Aorta (tissue), 5 donors: Measurements from ENCODE around the gene MATN3. TPM values are rescaled to one million over a fixed set of nuclear protein-coding genes. Genes with fewer than 3 reads are reported as not detected.
A peak's percentile ranks its signal among the peaks of the same experiment; 100 is the strongest.

ENCODE experiments used
- ATAC-seq: fragments of 200-7000 bp; cut with Tn5 transposase; one replicate; pipeline ENCODE4 v1.9.1; 2022; ENCODE audit warnings: moderate library complexity; ENCODE audit not compliant: low FRiP score
- DNase-seq, 2 donors: peaks; one replicate each; pipeline ENCODE4 v3.0.0-alpha.2; 2020
- H3K27ac ChIP-seq, 2 donors: one replicate each; pipeline ENCODE4 v1.5.1; 2013; ENCODE audit warnings: low read length in 2 of 2, mild to moderate bottlenecking in 2 of 2, moderate library complexity in 2 of 2, control low read depth in 1 of 2, inconsistent platforms in 1 of 2, low read depth in 1 of 2
- H3K27me3 ChIP-seq, 2 donors: one replicate each; pipeline ENCODE4 v1.6.1; 2013; ENCODE audit warnings: control low read depth in 1 of 2, low read length in 1 of 2, mild to moderate bottlenecking in 1 of 2, moderate library complexity in 1 of 2; ENCODE audit not compliant: insufficient read depth in 2 of 2, control insufficient read depth in 1 of 2
- H3K36me3 ChIP-seq, 2 donors: one replicate each; pipeline ENCODE4 v1.6.1; 2013; ENCODE audit warnings: control low read depth in 1 of 2, low read length in 1 of 2, mild to moderate bottlenecking in 1 of 2; ENCODE audit not compliant: insufficient read depth in 2 of 2, control insufficient read depth in 1 of 2
- H3K4me1 ChIP-seq, 2 donors: one replicate each; pipeline ENCODE4 v1.6.1; 2013; ENCODE audit warnings: low read length in 2 of 2, control low read depth in 1 of 2, mild to moderate bottlenecking in 1 of 2, moderate library complexity in 1 of 2; ENCODE audit not compliant: insufficient read depth in 2 of 2, control insufficient read depth in 1 of 2
- H3K4me3 ChIP-seq, 2 donors: one replicate each; pipeline ENCODE4 v1.5.1; 2013; ENCODE audit warnings: low read length in 2 of 2, control low read depth in 1 of 2, mild to moderate bottlenecking in 1 of 2
- H3K9me3 ChIP-seq: one replicate; pipeline ENCODE4 v1.6.1; 2013; ENCODE audit warnings: mild to moderate bottlenecking, low read length; ENCODE audit not compliant: control insufficient read depth
- WGBS, 2 donors: extraction: QIAGEN DNeasy Blood & Tissue Kit; methylation state at CpG; one replicate each; pipeline ENCODE4 v1.1.7; 2013; 5-methylcytosine and 5-hydroxymethylcytosine counted together
- intact Hi-C, 2 donors: fragments of 100-400 bp; cut with DNase I; formaldehyde crosslinking; loops; one replicate each; pipeline versions ENCODE4 v1.14.2 to v1.15.0; 2022
- long read RNA-seq, 2 donors: library from polyadenylated mRNA; unstranded; transcript quantifications; one replicate each; pipeline ENCODE4 v2.0.0, GENCODE V29; 2020 to 2021
- polyA plus RNA-seq, 2 donors: library from polyadenylated mRNA; stranded (reverse); fragments of 200-250 nt; gene quantifications; one replicate each; pipeline ENCODE4 v1.2.3, GENCODE V29; 2013
- total RNA-seq, 2 donors: library from RNA; stranded (reverse); fragmentation: NEBNext Ultra II Directional; extraction: Animal tissue kit (Norgen Biotek cat#: 25700); gene quantifications; one replicate each; pipeline ENCODE4 v1.2.1, GENCODE V29; 2021
- donor health status: healthy with polysubstance abuse.
- donor health status: Bipolar disorder and iron deficiency.
- donor health status: DM: no; HTN: no; CAD: no.
- donor health status: DM: no; HTN: no; CAD: no.
- donor health status: DM: yes; HTN: yes; CAD: no.

The MATN3 gene
- total RNA-seq = 1 to 10 TPM; 1.6 to 1.8 TPM
- 1 to 10 TPM in 1 of 2 donors, under 1 TPM in 1; 0.13 to 1.9 TPM for polyA plus RNA-seq
- long read RNA-seq, donor 1, partial matches to known transcripts = 0 of 3 reads
- long read RNA-seq, donor 1, other reads (novel, unspliced or antisense) = 0 of 3 reads
- long read RNA-seq, donor 2, partial matches to known transcripts = 0 of 3 reads
- long read RNA-seq, donor 2, other reads (novel, unspliced or antisense) = 0 of 3 reads

GRCh38 chr2:20012282-20013125 lies at the start of gene MATN3:
TSS of gene MATN3 (minus strand) at chr2:20012668. CDS start at chr2:20012631, 37 bp downstream.
- DNase-seq = peak; percentile 56 to 80
- H3K9me3 ChIP-seq = no peaks in the 10 kb centered on the region
- no peaks in the 10 kb centered on the region for H3K4me1 ChIP-seq
- H3K27ac ChIP-seq = peak within 1 kb of the TSS in 1 of 2 donors; percentile 25
- no peaks in the 10 kb centered on the region for H3K27me3 ChIP-seq
- intact Hi-C loops = loop anchor here in 1 of 2 donors (2.0 kb wide), 1 partner anchor 22 kb away; the partner anchor contains the start of gene WDR35
- peak within 1 kb of the TSS; percentile 15 to 56 for H3K4me3 ChIP-seq
- peak; percentile 73 for ATAC-seq
- H3K36me3 ChIP-seq = no peaks in the 10 kb centered on the region
- WGBS, 2 donors = 1 to 2% methylated on average over 67 to 87 of the region's 87 CpGs

- H3K9me3 ChIP-seq = no peaks in the 10 kb centered on the region
- ATAC-seq = no peak
- WGBS, 2 donors = 94 to 96% methylated on average over 5 of the region's 5 CpGs
- intact Hi-C loops = no loop called here
- no peak overlapping the region for H3K4me3 ChIP-seq
- H3K4me1 ChIP-seq = no peaks in the 10 kb centered on the region
- H3K27me3 ChIP-seq = no peaks in the 10 kb centered on the region
- H3K27ac ChIP-seq = peak overlapping the region in 1 of 2 donors; percentile 7
- no peak for DNase-seq
- no peaks in the 10 kb centered on the region for H3K36me3 ChIP-seq
Observed at GRCh38 chr2:20061940-20062339, 49.5 kb upstream of the MATN3 start.

- H3K4me3 ChIP-seq = no peak overlapping the region
- no peak overlapping the region for H3K27ac ChIP-seq
- no peak for DNase-seq
- no peaks in the 10 kb centered on the region for H3K36me3 ChIP-seq
- WGBS, 2 donors = 77 to 82% methylated on average over 3 of the region's 3 CpGs
- ATAC-seq = no peak
- H3K27me3 ChIP-seq = no peaks in the 10 kb centered on the region
- no peaks in the 10 kb centered on the region for H3K4me1 ChIP-seq
- H3K9me3 ChIP-seq = no peaks in the 10 kb centered on the region
- intact Hi-C loops = no loop called here
Observed at GRCh38 chr2:20061476-20061875, 49.0 kb upstream of the MATN3 start.

GRCh38 chr2:20060106-20060505 lies 47.6 kb upstream of the MATN3 start:
- no peaks in the 10 kb centered on the region for H3K9me3 ChIP-seq
- WGBS, 2 donors = 98 to 100% methylated on average over 1 of the region's 1 CpG
- intact Hi-C loops = no loop called here
- H3K4me1 ChIP-seq = no peaks in the 10 kb centered on the region
- no peaks in the 10 kb centered on the region for H3K36me3 ChIP-seq
- ATAC-seq (no peak), DNase-seq (no peak)
- no peak overlapping the region for H3K4me3 ChIP-seq
- no peaks in the 10 kb centered on the region for H3K27me3 ChIP-seq
- H3K27ac ChIP-seq = no peak overlapping the region

- no peak for DNase-seq
- intact Hi-C loops = no loop called here
- ATAC-seq = no peak
- WGBS, 2 donors = 85 to 91% methylated on average over 1 of the region's 1 CpG
- no peak overlapping the region for H3K4me3 ChIP-seq
- no peak overlapping the region for H3K27ac ChIP-seq
- H3K9me3 ChIP-seq = no peaks in the 10 kb centered on the region
- H3K4me1 ChIP-seq = no peaks in the 10 kb centered on the region
- H3K27me3 ChIP-seq = no peaks in the 10 kb centered on the region
- H3K36me3 ChIP-seq = no peaks in the 10 kb centered on the region
Observed at GRCh38 chr2:20057268-20057667, 44.8 kb upstream of the MATN3 start.

- 95% methylated on average over 3 of the region's 3 CpGs for WGBS, 2 donors
- ATAC-seq (no peak), DNase-seq (no peak)
- no peak overlapping the region for H3K27ac ChIP-seq
- H3K27me3 ChIP-seq = no peaks in the 10 kb centered on the region
- intact Hi-C loops = no loop called here
- H3K36me3 ChIP-seq = no peaks in the 10 kb centered on the region
- H3K4me3 ChIP-seq = no peak overlapping the region
- no peaks in the 10 kb centered on the region for H3K9me3 ChIP-seq
- H3K4me1 ChIP-seq = no peaks in the 10 kb centered on the region
Observed at GRCh38 chr2:20054931-20055330, 42.5 kb upstream of the MATN3 start.

- ATAC-seq (no peak), DNase-seq (no peak)
- Histone ChIP-seq H3K27me3 (no peaks in the 10 kb centered on the region), H3K27ac (no peak overlapping the region), H3K4me1 (peaks cover 0 to 1% of the 10 kb centered on the region in 2 donors), H3K9me3 (no peaks in the 10 kb centered on the region), H3K36me3 (no peaks in the 10 kb centered on the region), H3K4me3 (no peak overlapping the region)
- intact Hi-C loops = no loop called here
- WGBS, 2 donors = 92 to 94% methylated on average over 6 of the region's 6 CpGs
Observed at GRCh38 chr2:20054119-20054518, 41.7 kb upstream of the MATN3 start.

GRCh38 chr2:20052861-20053281 lies 40.4 kb upstream of the MATN3 start:
- no peaks in the 10 kb centered on the region for H3K36me3 ChIP-seq
- DNase-seq (peak; percentile 73 to 81), ATAC-seq (no peak)
- H3K9me3 ChIP-seq = no peaks in the 10 kb centered on the region
- no peak overlapping the region for H3K27ac ChIP-seq
- H3K4me3 ChIP-seq = peak overlapping the region; percentile 54 to 80
- intact Hi-C loops = no loop called here
- 7 to 8% methylated on average over 5 of the region's 5 CpGs for WGBS, 2 donors
- peaks cover 0 to 1% of the 10 kb centered on the region in 2 donors for H3K4me1 ChIP-seq
- H3K27me3 ChIP-seq = no peaks in the 10 kb centered on the region
